DND-41 (cell line): ENCODE measurements around the gene ADAMTS15.
"Not testable (repeated sequence)": the region's sequence is repeated elsewhere in the genome, so short reads cannot be mapped to it uniquely, and the experiment has no call there.

Experiments
- ATAC-seq: fragments of 200-7000 bp; cut with Tn5 transposase; 3 replicates; pipeline ENCODE4 v1.9.1; 2021; ENCODE audit warnings: low read depth; ENCODE audit not compliant: insufficient read depth
- DNase-seq: peaks from one replicate; pipeline ENCODE4 v3.0.0-alpha.2; 2020
- H2AFZ ChIP-seq: 2 replicates; pipeline ENCODE4 v1.6.0; 2012; ENCODE audit warnings: low read depth, low read length
- H3K27ac ChIP-seq: 2 replicates; pipeline ENCODE4 v1.5.1; 2012; ENCODE audit warnings: low read length, inconsistent platforms
- H3K27me3 ChIP-seq: fragments of 200-600 bp; sonication (generic); 2 replicates; pipeline ENCODE4 v1.6.0; 2012; ENCODE audit warnings: low read length, mild to moderate bottlenecking, inconsistent platforms; ENCODE audit not compliant: insufficient read depth, poor library complexity
- H3K36me3 ChIP-seq: 2 replicates; pipeline ENCODE4 v1.5.1; 2012; ENCODE audit warnings: low read length, inconsistent platforms; ENCODE audit not compliant: insufficient read depth
- H3K4me1 ChIP-seq: 2 replicates; pipeline ENCODE4 v1.5.1; 2012; ENCODE audit warnings: mild to moderate bottlenecking, low read length; ENCODE audit not compliant: insufficient read depth
- H3K4me2 ChIP-seq: 2 replicates; pipeline ENCODE4 v1.6.0; 2012; ENCODE audit warnings: mild to moderate bottlenecking, moderate library complexity, low read length, inconsistent platforms; ENCODE audit not compliant: insufficient read depth
- H3K4me3 ChIP-seq, 2 experiments: fragments of 200-600 bp in 1 of 2; shearing (Covaris generic) in 1 of 2; 2 replicates each; pipeline ENCODE4 v1.5.1; 2012 to 2016; ENCODE audit warnings: inconsistent platforms in 2 of 2, low read length in 2 of 2, mild to moderate bottlenecking in 2 of 2, low read depth in 1 of 2, moderate library complexity in 1 of 2
- H3K79me2 ChIP-seq: 2 replicates; pipeline ENCODE4 v1.6.0; 2012; ENCODE audit warnings: low read length, inconsistent platforms; ENCODE audit not compliant: insufficient read depth
- H3K9ac ChIP-seq: 2 replicates; pipeline ENCODE4 v1.6.0; 2012; ENCODE audit warnings: low read depth, mild to moderate bottlenecking, inconsistent platforms, low read length, moderate library complexity
- H3K9me3 ChIP-seq: 2 replicates; pipeline ENCODE4 v1.5.1; 2012; ENCODE audit warnings: low read length, moderate library complexity, mild to moderate bottlenecking, inconsistent platforms; ENCODE audit not compliant: insufficient read depth, severe bottlenecking
- H4K20me1 ChIP-seq: 2 replicates; pipeline ENCODE4 v1.6.0; 2012; ENCODE audit warnings: low read length; ENCODE audit not compliant: insufficient read depth
- EZH2 ChIP-seq: IDR thresholded peaks from 3 replicates; pipeline ENCODE4 v1.6.1; 2012; ENCODE audit warnings: borderline replicate concordance, low read depth, mild to moderate bottlenecking, moderate library complexity, low read length, inconsistent platforms; ENCODE audit not compliant: severe bottlenecking
- TF ChIP-seq, protein P1 (sequence below): IDR thresholded peaks from 2 replicates; pipeline ENCODE4 v1.5.1; 2012; ENCODE audit warnings: borderline replicate concordance, low read length, moderate library complexity, mild to moderate bottlenecking; ENCODE audit not compliant: poor library complexity, severe bottlenecking; ENCODE audit errors: extremely low read depth

The ADAMTS15 gene

GRCh38 chr11:130437848-130438247, 10.6 kb upstream of the ADAMTS15 start:
- Histone ChIP-seq H3K4me2 (no peak overlapping the region), H2AFZ (no peak overlapping the region), H3K27ac (no peak overlapping the region), H3K4me1 (peaks cover 4% of the 10 kb centered on the region), H3K27me3 (peaks cover 14% of the 10 kb centered on the region), H3K9ac (no peak overlapping the region), H4K20me1 (no peaks in the 10 kb centered on the region), H3K79me2 (no peaks in the 10 kb centered on the region), H3K36me3 (no peaks in the 10 kb centered on the region), H3K4me3 (no peak overlapping the region), H3K9me3 (no peaks in the 10 kb centered on the region)
- DNase-seq (no peak), ATAC-seq (no peak)
- no peak for TF ChIP-seq EZH2
- TF ChIP-seq, protein P1, sequence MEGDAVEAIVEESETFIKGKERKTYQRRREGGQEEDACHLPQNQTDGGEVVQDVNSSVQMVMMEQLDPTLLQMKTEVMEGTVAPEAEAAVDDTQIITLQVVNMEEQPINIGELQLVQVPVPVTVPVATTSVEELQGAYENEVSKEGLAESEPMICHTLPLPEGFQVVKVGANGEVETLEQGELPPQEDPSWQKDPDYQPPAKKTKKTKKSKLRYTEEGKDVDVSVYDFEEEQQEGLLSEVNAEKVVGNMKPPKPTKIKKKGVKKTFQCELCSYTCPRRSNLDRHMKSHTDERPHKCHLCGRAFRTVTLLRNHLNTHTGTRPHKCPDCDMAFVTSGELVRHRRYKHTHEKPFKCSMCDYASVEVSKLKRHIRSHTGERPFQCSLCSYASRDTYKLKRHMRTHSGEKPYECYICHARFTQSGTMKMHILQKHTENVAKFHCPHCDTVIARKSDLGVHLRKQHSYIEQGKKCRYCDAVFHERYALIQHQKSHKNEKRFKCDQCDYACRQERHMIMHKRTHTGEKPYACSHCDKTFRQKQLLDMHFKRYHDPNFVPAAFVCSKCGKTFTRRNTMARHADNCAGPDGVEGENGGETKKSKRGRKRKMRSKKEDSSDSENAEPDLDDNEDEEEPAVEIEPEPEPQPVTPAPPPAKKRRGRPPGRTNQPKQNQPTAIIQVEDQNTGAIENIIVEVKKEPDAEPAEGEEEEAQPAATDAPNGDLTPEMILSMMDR: no peak

- not testable (repeated sequence) for H3K4me3 ChIP-seq, H2AFZ ChIP-seq, H3K79me2 ChIP-seq, H4K20me1 ChIP-seq, DNase-seq, H3K27ac ChIP-seq, ATAC-seq, H3K9ac ChIP-seq, H3K36me3 ChIP-seq, H3K4me1 ChIP-seq, H3K9me3 ChIP-seq, H3K4me2 ChIP-seq
- peaks cover 14% of the 10 kb centered on the region for H3K27me3 ChIP-seq
Observed at GRCh38 chr11:130438401-130439159, 9.9 kb upstream of the ADAMTS15 start.

GRCh38 chr11:130439160-130439519, 9.3 kb upstream of the ADAMTS15 start:
- no peak overlapping the region for H3K4me2 ChIP-seq
- no peak overlapping the region for H2AFZ ChIP-seq
- no peaks in the 10 kb centered on the region for H4K20me1 ChIP-seq
- H3K27ac ChIP-seq: no peak overlapping the region
- H3K27me3 ChIP-seq: peaks cover 14% of the 10 kb centered on the region
- H3K9me3 ChIP-seq: no peaks in the 10 kb centered on the region
- no peaks in the 10 kb centered on the region for H3K79me2 ChIP-seq
- H3K4me1 ChIP-seq: peaks cover 4% of the 10 kb centered on the region
- no peak overlapping the region for H3K4me3 ChIP-seq
- TF ChIP-seq, protein P1: no peak
- TF ChIP-seq EZH2: no peak
- DNase-seq (peak; percentile 44), ATAC-seq (peak; percentile 31; the same call in 2 of the 3 replicates)
- H3K36me3 ChIP-seq: no peaks in the 10 kb centered on the region
- no peak overlapping the region for H3K9ac ChIP-seq

- DNase-seq (no peak), ATAC-seq (no peak)
- TF ChIP-seq, protein P1: no peak
- TF ChIP-seq EZH2: no peak
- no peaks in the 10 kb centered on the region for H4K20me1 ChIP-seq
- H3K27ac ChIP-seq: no peak overlapping the region
- peaks cover under 1% of the 10 kb centered on the region for H3K4me1 ChIP-seq
- H3K36me3 ChIP-seq: no peaks in the 10 kb centered on the region
- H3K9me3 ChIP-seq: no peaks in the 10 kb centered on the region
- no peak overlapping the region for H3K9ac ChIP-seq
- H3K4me3 ChIP-seq: no peak overlapping the region
- no peak overlapping the region for H2AFZ ChIP-seq
- peaks cover 11% of the 10 kb centered on the region for H3K27me3 ChIP-seq
- no peaks in the 10 kb centered on the region for H3K79me2 ChIP-seq
- H3K4me2 ChIP-seq: no peak overlapping the region
Observed at GRCh38 chr11:130439876-130440275, 8.6 kb upstream of the ADAMTS15 start.
